GM10266 (cell line): ENCODE results near the gene EDC4.

Source experiments
- DNase-seq: peaks from one replicate; pipeline ENCODE4 v3.0.0; 2012; ENCODE audit errors: extremely low spot score
- TF ChIP-seq, protein P1 (sequence below): IDR thresholded peaks from 2 replicates; pipeline ENCODE4 v1.5.1; 2012; ENCODE audit warnings: mild to moderate bottlenecking, low read depth; ENCODE audit not compliant: control insufficient read depth, insufficient read depth; ENCODE audit errors: missing control alignments

EDC4 gene

DNA sequence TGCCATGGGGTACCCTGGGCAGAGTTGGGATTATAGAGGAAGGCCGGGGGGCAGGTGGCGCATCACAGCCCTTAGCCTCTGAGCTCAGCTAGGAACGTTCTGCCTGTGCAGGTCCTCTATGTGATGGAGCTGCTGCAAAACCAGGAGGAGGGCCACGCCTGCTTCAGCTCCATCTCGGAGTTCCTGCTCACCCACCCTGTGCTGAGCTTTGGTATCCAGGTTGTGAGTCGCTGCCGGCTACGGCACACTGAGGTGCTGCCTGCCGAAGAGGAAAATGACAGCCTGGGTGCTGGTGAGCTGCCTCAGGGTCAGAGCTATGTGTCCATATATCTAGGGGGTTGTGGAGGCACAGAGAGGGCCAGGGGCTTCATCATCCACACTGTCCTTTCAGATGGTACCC, 6.0 kb downstream of the EDC4 start:
- DNase-seq: no peak
- TF ChIP-seq, protein P1, sequence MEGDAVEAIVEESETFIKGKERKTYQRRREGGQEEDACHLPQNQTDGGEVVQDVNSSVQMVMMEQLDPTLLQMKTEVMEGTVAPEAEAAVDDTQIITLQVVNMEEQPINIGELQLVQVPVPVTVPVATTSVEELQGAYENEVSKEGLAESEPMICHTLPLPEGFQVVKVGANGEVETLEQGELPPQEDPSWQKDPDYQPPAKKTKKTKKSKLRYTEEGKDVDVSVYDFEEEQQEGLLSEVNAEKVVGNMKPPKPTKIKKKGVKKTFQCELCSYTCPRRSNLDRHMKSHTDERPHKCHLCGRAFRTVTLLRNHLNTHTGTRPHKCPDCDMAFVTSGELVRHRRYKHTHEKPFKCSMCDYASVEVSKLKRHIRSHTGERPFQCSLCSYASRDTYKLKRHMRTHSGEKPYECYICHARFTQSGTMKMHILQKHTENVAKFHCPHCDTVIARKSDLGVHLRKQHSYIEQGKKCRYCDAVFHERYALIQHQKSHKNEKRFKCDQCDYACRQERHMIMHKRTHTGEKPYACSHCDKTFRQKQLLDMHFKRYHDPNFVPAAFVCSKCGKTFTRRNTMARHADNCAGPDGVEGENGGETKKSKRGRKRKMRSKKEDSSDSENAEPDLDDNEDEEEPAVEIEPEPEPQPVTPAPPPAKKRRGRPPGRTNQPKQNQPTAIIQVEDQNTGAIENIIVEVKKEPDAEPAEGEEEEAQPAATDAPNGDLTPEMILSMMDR: no peak

DNA sequence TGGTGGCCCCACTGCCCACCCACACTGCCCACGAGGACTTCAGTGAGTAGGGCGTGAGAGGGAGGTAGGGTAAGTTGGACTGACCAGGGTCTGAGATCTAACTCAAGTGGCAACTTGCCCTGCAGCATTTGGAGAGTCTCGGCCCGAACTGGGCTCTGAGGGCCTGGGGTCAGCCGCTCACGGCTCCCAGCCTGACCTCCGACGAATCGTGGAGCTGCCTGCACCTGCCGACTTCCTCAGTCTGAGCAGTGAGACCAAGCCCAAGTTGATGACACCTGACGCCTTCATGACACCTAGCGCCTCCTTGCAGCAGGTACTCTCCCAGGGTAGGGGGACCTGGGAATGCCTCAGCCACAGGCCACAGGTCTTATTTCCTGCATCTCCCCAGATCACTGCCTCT, 6.6 kb downstream of the EDC4 start:
- TF ChIP-seq, protein P1: no peak
- DNase-seq: no peak

DNA sequence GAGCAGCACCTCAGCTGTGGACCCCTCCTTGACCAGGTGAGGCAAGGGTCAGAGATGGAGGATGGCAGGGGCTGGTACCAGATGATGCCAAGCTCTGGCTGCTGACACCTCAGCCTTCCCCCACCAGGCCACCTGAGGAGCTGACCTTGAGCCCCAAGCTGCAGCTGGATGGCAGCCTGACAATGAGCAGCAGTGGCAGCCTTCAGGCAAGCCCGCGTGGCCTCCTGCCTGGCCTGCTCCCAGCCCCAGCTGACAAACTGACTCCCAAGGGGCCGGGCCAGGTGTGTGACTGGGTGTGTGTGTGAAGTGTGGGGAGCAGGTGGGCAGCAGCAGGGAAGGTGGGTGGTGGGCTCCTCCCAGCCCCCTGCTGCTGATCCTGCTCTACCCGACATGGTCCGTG, 7.1 kb downstream of the EDC4 start:
- TF ChIP-seq, protein P1: no peak
- DNase-seq: no peak

DNA sequence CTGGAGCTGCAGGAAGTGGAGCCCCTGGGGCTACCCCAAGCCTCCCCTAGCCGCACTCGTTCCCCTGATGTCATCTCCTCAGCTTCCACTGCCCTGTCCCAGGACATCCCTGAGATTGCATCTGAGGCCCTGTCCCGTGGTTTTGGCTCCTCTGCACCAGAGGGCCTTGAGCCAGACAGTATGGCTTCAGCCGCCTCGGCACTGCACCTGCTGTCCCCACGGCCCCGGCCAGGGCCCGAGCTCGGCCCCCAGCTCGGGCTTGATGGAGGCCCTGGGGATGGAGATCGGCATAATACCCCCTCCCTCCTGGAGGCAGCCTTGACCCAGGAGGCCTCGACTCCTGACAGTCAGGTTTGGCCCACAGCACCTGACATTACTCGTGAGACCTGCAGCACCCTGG, 7.7 kb downstream of the EDC4 start:
- TF ChIP-seq, protein P1: no peak
- DNase-seq: no peak

DNA sequence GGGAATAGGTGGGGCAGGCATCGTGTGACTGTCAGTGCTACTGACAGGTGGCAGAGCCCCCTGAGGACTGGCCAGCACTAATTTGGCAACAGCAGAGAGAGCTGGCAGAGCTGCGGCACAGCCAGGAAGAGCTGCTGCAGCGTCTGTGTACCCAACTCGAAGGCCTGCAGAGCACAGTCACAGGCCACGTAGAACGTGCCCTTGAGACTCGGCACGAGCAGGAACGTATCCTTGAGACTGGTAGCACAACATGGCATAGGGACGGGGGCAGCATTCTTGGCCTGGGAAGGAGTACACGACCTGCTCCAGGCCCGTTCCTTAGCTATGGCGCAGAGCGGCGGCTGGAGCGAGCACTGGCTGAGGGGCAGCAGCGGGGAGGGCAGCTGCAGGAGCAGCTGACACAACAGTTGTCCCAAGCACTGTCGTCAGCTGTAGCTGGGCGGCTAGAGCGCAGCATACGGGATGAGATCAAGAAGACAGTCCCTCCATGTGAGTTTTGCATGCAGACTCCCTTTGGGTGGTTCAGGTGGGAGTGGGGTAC, 8.8 kb downstream of the EDC4 start:
- TF ChIP-seq, protein P1: no peak

DNA sequence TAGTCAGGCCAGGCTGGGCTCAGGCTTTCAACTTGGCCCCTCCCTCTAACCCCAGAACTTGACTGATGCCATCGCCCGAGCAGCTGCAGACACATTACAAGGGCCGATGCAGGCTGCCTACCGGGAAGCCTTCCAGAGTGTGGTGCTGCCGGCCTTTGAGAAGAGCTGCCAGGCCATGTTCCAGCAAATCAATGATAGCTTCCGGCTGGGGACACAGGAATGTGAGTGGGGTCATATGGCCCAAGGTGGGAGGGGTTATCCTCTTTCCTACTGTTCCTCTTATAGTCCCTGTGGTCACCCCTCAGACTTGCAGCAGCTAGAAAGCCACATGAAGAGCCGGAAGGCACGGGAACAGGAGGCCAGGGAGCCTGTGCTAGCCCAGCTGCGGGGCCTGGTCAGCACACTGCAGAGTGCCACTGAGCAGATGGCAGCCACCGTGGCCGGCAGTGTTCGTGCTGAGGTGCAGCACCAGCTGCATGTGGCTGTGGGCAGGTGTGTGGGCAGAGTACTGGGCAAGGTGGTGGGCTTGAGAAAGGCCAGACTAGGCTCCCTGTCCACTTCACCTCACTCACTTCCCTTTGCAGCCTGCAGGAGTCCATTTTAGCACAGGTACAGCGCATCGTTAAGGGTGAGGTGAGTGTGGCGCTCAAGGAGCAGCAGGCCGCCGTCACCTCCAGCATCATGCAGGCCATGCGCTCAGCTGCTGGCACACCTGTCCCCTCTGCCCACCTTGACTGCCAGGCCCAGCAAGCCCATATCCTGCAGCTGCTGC, 9.7 kb downstream of the EDC4 start:
- TF ChIP-seq, protein P1: no peak
- no peak for DNase-seq

More for the DNA sequence above, 8.8 kb downstream of the EDC4 start:
- DNase-seq: no peak

DNA sequence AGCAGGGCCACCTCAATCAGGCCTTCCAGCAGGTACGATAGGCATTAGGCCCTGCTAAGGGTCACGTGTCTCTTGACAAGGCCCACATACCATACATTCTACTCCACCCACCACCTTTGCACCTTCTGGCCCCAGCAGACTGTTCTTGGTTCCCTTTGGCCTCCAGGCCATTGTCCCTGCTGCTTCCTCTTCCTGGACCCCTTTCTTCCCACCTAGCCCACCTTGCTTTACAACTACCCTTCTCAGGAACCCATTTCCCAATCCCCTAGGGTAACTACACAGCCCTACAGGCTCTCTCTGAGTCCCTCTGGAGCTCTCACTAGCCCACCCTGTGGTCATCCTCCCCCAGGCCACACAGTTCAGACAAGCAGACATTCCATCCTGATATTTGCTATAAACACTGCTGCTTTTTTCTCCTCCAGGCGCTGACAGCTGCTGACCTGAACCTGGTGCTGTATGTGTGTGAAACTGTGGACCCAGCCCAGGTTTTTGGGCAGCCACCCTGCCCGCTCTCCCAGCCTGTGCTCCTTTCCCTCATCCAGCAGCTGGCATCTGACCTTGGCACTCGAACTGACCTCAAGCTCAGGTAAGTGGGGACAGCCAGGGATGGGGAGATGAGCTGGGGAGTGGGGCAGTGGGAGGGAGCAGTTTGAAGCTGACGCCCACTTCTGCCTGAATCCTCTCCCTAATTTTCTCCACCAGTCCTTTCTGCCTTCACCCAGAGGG, 10.5 kb downstream of the EDC4 start:
- TF ChIP-seq, protein P1: no peak
- DNase-seq: no peak
